ENCODE measurements around the gene MEGF6.

MEGF6 gene

DNA sequence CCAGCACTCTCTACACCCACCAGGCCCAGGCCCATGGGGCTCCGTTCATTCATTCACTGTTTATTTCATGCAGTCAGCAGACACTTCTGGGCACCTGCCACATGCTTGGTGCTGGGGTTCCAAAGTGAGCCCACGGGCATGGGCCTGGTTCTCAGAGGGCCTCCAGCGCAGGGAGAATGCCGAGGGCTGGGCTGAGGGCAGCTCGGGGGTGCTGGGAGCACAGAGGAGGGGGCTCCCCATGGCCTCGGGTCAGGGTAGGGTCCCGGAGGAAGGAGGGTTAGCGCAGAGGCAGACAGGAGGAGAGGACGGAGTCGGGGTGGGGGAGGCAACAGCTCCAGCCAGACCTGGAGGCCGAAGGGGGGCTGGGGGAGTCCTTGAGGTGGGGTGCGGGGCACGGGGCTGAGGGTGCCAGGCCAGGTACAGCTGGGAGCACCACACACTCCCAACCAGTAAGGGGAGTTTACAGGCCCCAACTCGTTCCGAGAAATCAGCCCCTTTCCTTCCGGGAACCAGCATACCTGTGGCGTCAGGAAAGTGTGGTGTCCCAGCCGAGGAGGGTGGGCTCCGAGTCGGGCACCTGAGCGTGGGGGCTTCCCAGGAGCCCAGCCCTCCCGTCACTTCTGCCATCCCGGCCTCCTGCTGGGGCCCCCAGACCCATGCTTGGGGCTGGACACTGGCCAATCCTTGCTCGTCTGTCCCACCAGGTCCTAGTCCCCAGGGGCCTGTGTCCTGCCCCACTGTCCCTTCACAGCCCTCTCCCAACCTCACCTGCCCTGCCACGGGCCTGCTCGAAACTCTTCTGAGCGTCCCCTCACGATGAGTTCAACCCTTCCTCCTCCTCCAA is 146.0 kb downstream of the MEGF6 start:
- DNase-seq = no peak

DNA sequence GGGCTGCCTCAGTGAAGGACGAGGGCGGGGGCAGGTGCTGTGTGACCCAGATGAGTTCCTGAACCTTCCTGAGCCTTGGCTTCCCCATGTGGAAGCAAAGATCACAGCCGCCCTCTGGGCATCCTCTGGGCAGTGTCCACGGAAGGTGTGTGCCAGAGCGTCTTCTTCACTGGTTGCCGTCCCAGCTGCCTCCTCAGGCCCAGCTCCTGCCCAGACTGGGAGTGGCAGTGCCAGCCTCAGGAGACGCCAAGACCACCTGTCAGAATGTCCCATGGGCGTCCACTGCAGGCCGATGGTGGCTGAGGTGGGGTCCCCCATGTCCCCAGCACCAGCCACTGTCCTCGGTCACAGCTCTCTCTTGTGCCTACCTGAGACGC is 146.7 kb downstream of the MEGF6 start:
- no peak for DNase-seq

DNA sequence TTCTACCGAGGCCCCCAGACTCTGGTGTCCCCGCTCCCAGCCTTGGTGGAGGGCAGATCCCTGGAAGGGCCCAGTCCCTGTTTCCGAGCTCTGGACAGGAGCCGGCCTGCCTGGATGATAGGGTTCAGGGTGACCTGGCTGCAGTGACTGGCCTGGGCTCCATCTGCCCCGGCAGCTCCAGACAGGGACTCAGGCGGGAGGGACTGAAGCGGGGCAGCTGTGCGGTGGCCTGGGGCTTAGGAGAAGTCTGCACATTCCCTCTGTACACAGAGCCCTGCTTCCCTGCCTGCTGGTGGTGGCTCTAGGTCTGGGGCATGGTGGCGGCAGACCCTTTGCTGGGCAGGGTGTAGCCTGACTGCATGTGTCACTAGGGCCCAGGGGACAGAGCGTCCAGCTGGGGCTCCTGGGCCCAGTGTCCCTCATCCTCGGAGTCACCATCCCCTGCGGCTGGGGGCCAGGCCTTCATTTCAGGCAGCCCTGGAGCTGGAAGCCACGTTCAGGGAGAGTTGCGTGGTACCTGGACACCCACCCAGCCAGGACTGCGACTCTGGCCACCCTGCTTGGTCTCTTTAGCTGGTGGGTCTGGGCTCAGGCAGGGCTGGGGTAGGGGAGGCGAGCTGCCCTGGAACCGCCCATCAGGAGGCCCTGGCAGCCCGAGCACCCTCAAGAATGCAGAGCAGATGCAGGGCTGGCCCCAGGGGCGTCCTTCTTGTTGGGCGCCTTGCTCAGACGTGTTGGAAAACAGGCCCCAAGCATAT is 147.2 kb downstream of the MEGF6 start:
- DNase-seq = no peak

DNA sequence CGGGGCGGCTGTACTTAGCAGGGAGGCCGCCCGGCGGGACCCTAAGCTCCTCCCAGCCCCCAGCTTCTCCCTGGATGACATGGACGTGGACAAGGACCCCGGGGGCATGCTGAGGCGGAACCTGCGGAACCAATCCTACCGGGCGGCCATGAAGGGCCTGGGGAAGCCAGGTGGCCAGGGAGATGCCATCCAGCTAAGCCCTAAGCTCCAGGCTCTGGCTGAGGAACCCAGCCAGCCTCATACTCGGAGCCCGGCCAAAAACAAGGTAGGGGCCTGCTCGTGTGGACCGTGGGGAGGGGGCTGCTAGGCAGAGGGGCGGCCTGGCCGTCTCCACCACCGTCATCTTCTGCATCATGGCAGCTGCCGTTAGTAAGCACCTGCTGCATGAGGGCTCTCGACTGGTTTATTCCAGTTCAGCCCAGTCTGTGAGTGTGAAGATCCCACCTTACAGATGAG is 147.9 kb downstream of the MEGF6 start:
- DNase-seq = no peak

DNA sequence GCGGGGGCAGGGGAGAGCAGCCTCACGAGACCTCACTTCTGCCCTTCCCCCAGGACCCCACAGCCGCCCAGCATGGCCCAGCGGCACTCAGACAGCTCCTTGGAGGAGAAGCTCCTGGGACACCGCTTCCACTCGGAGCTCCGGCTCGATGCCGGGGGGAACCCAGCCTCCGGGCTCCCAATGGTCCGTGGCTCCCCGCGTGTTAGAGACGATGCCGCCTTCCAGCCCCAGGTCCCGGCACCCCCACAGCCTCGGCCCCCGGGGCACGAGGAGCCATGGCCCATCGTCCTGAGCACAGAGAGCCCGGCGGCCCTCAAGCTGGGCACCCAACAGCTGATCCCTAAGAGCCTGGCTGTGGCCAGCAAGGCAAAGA is 148.3 kb downstream of the MEGF6 start:
- no peak for DNase-seq

DNA sequence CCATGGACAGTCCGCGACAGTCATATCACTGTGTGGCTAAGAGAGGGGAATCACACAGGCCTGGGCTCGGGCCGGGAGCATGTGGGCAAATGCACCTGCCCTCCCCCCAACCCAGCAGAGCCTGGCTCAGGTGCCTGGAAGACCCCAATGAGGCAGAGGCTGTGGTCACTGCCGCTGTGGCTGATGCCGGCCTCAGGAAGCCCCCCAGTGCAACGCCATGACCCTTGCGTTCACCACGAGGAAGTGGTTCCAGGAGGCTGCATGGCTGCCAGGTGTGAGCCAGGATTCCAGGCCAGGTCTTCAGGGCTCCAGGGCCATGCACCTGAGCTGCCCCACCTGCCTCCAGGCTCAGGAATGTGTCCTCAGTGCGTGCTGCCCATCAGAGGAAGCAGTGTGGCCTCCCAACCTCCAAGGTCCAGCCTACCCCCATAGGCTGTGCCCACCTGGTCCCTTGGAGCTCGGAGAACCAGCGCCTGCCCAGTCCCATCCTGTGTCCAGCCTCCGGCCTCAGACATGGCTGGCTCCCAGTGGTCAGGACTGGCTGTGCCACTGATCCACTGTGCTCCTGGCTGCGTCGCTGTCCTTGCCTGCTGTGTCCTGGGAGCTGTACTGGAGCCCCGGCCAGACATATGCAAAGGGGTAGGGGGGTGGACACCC is 148.8 kb downstream of the MEGF6 start:
- DNase-seq = no peak

DNA sequence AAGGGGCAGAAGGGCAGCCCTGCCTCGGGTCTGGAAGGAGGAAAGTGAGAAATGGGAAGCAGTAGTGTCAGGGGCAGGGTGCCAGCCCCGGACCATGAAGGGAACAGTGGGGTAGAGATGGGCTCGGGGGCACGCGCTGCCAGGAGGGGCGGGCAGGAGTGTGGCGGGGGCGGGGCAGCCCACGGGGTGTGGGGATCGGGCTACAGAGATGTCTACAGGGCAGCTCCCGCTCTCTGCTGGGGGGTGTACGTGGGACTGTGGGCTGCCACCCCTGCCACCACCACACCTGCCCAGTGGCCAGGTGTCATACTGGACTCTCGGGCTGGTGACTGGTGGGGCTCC is 149.4 kb downstream of the MEGF6 start:
- DNase-seq = no peak

DNA sequence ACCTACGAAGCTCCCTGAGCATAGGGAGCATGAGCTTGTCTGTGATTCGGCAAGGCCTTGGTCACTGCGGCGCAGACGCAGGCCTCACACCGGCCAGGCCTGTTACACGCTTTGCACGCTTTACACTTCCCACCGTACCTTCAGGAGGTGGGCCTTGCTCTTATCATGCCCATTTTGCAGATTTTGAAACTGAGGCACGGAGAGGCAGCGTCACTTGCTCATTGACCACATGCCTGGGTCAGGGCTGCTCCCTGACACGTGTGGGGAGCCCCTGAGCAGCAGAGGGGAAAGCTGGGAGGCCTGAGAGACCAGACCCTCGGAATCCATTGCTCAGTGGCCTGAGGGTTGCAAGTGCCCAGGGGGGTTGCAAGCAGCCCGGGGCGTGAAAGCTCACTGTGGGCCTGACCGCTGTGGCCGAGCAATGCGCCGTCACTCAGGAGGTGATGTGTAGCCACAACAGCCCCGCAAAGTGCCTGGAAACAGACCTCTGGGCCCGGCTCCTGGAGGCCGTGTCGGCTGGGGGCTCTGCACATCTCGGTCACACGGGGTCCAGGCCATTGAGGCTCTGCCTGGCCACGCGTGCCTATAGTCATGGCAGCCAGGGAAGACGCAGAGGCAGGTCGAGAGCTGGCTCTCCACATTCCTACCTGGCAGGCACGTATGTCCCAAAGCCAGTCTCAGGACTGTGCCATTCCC is 149.9 kb downstream of the MEGF6 start:
- DNase-seq = no peak

DNA sequence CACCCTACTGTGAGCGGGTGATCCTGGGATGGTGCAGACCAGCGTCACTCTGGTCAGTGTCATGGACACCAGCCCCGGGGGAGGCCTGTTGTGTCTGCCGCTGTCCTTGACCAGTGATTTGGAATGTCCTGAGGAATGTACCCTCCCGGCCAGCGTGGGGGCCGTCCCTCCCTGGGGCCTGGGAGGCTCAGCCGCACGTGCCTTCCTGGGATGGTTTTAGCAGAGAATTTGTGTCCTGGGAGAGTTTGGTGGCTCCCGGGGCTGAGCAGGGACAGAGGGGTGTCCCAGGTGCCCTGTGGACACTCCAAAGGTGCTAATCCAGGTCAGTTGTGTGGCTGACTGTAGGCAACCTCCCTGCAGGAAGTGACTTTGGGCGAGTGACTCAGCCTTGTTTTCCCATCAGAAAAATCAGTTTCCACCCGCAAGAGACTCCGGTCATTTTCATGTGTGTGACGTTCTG is 150.6 kb downstream of the MEGF6 start:
- DNase-seq = no peak

DNA sequence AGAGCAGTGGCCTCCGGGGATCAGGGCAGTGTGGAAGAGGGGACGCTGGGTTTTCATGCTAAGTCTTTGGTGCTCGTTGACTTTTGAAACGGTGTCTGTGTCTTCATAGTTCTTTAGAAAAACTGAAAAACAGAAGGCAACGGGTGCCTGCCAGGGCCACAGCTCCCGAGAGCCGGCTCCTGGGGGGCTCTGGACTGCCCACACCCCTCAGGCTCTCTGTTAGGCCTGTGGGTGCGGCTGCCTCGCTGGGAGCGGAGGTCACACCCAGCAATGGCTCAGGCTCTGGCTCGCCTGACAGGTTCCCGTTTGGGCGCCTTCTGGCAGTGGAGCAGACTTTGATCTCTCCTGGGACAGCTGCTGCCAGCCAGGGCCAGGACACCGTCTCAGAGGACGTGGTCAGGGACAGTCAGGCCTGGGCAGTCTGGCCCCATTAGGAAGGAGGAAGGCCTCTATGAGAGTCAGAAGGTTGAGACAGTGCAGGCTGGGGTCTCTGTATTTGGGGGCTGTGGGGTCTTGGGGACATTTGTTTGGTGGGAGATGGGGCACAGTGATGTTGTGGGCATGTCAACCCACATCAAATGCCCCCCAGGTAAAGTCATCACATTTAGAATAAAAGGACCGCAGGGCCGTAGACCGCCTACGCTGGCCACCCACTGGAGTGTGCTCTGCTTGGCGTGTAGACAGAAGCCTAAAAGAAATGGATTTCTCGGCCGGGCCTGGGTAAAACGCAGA is 151.2 kb downstream of the MEGF6 start:
- DNase-seq = no peak

DNA sequence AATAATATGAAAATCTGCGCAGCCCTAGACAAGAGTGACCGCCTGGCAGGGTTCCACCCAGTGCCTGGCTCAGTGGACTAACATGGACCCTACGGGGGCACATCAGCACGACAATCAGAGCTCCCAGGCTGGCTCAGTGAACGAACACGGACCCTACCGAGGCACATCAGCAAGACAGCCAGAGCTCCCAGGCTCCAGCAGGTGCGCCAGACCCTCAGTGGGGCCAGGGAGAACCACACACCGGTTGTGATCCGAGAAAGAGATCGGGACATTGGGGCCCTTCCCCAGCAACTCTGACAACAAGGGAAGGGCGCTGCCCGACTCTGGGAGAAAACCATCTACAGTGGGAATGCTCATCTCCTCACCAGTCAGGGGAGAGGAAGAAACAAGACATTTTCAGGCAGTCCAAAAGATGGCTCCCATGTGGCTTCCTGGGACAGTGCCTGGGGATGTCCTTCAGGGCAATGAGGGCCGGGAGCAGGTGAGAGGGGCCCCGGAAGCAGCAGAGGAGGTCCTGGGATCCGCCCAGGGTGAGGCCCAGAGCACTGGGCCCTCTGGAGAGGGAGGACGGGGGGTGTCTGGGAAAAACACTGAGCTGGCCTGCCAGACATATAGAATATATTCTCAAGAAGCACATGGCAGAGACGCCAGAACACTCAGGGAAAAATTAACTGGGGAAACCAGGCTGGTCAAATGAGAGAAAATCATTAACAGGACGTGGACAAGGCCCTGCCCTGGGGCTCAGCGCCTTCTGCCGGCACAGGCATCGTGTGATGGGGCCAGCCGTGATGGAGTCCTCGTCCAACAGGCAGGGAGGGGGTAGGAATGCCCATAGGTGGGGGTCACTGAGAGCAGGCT is 152.0 kb downstream of the MEGF6 start:
- DNase-seq = no peak

DNA sequence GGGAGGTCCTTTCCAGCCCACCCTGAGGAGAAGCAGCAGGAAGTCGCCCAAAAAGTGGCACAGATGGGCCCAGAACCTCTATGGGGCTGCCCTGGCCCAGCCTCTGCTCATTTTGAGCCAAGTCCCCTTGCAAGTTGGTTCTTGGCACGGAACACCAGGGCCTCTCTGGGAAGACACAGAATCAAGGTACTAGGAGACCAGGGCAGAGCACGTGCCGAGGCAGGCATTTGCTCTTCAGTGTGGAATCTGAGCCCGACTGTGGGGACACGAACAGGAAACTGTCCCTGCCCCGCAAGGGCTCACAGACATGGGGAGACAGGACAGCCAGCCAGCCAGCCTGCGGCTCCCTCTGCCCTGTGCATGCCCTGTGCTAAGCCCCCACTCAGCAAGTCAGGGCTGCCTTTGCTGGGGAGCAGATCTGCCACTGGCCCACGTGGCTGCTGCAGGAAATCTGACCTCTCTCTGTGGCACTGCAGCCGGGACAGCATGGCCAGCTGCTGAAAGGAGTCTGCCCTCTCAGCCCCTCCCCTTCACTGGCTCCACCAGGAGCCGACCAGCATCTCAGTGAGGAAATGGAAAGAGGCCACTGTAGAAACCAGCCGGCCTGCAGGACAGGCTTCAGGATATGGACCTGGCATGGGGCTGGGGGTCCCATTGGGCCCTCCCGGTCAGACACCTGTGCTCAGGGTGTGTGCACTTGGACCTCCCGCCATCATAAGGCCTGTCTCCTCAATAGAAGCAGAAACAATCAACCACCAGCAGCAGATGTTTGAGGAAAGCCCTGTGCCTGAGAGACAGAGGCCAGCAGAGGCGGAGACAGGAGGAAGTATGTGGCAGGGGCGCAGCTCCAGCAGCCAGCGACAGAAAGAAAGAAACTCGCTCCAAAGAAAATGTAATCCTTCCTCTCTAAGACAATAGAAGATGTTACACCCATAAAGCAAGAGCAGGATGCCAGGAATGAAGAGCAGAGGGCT is 153.1 kb downstream of the MEGF6 start:
- DNase-seq = no peak

DNA sequence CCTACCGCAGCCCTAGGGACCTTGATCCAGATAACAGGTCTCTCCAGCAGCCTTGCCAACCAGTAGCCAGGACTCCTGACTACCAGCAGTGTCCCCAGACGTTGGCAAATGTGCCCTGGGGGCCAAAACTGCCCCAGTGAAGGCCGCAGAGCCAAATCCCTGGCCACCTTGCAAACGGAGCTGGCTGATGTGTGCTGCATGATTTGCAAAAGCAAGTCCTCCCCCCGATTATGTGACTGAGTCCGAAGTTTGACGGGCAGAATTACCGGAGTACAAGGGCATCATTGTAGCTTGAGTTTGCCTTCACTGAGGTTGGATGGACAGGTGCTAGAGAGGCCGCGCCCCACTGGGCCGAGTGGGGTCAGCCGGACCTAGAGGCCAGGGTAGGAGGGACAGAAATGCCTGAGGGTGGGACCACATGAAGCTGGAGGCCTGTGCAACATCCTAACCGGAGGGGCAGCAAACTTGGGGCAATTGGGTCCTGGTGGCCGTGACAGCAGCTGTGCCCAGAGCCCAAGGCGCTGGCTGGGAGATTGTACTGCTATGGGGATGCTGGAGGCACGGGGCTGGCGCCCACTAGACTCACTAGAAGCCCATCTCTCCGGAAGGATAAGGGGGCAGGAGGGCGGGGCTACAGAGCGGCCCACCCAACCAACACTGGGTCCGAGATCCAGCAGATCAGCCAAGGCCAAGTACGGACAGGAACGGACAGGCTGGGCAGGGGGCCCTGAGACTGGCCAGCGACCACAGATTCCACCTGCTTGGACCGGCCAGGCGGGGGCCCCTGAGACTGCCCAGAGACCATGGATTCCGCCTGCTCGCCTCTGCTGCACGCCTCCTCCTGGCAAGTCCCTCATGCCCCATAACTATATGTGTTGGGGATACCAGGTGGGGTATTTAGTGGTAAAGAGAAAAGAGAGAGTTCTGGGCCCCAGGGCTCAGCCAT is 154.1 kb downstream of the MEGF6 start:
- DNase-seq = no peak

DNA sequence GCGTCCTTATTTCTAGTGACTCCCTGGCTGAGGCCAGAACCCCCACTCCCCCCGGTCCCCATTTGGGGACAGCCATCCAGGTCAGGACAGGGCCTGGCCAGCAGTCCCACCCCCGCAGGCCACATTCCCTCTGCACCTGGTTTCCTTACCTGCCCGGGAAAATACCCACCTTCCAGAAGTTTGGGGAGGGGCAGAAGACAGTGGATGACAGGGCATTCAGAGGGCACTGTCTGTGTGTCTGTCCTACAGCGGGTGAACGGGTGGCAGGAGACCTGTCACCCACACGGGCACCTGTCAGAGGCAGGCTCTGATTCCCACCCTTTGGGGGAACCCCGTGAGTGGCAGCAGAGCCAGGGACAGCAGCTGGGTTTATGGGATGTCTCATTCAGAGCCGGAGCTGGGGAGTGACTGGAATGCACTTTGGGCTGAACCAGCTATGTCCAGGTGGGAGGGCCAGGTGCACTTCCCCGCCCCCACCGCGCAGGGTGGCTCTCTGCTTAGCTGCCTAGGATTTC is 154.8 kb downstream of the MEGF6 start:
- no peak for DNase-seq

DNA sequence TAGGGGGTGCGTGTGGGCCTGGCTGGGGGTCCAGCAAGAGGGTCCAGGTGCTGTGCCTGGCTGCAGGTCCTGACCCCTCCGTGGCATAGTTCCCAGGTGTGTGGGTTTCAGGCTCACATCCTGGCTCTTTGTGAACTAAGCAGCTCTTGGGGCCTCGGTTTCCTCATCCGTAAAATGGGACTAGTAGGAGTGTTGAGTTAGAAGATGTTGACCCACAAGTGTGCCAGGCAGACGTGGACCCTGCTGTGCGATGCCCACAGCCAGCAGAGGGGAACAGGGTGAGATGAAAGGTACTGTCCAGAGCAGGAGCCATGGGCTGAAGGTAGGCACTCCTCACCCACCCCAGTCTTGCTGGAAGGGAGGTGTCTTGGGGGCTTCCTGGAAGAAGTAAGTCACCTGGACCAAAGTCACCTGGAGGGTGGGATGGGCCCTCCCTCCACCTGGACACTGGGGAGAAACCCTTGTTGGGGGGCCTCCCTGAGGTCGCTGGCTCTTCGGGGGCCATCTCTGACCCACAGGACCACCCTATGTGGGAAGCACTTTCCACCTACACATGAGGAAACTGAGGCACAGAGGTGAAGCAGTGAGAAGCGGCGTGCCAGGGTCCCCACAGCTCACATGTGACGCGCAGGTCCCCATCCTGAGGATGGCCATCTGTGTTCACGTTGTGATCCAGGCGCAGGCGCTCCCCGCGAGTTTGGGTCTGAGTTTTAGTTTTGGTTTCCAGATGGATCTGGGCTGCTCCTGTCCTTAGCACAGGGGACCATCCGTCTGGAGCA is 155.4 kb downstream of the MEGF6 start:
- no peak for DNase-seq

DNA sequence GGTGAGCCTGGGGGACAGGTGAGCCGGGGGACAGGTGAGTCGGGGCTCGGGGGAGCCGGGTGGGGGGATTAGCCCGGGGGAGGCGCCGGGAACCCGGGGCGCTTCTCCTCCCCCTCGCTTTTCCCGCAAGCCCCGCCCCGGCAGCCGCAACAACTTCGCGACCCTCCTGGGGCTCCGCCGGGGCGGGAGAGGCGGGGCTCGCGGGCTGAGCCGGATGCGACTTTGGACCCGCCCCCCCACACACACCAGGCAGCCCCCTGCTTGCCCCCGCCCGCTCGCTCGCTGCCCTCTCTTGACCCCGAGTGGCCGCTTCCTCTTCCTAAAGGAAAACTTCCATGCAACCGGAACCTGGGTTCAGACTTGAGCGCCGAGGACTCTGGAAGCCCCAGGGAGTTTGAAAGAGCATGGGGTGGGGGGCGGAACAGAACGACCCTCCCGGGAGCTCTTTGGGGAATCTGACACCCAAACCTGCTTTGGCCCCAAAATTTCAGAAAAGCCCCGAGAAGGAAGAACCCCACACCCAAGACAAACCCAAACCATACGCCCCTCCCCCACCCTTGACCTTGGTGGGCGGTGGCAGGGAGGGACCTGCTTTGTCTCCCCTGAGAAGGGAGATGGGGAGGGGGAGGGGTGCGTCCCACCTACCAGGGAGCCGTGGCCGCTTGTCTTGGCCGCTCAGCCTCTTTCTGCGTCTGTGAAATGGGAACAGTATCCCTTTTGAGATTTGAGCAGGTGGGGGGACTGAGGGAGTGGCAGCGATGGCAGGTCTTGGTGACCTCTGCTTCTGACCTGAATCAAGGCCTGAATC is 156.3 kb downstream of the MEGF6 start:
- peak; percentile 22 to 50 for DNase-seq
